Left kidney (tissue), 2 donors: ENCODE measurements around the gene PTMS. TPM values are rescaled to one million over a fixed set of nuclear protein-coding genes. Genes with fewer than 3 reads are reported as not detected.
A peak's percentile ranks its signal among the peaks of the same experiment; 100 is the strongest.

ENCODE experiments used
- DNase-seq: peaks from one replicate; pipeline ENCODE4 v3.0.0-alpha.2; 2013
- polyA plus RNA-seq: library from polyadenylated mRNA; unstranded; fragments of 120-200 nt; gene quantifications from one replicate; pipeline ENCODE4 v1.2.1, GENCODE V29; 2013; ENCODE audit not compliant: insufficient read length

PTMS gene
- polyA plus RNA-seq, 1 donor = 460 TPM

- no peak for DNase-seq
Observed at GRCh38 chr12:6787309-6787708, 21.1 kb downstream of the PTMS start.

- DNase-seq = peak; percentile 13
Observed at GRCh38 chr12:6788972-6789924, 23.1 kb downstream of the PTMS start, which contains the start of gene CD4. Gene CD4, plus strand, starts transcription at chr12:6789528. Its CDS starts 10,611 bp downstream, at chr12:6800139.

GRCh38 chr12:6790496-6791150, 24.5 kb downstream of the PTMS start:
- DNase-seq = no peak

- DNase-seq = no peak
Observed at GRCh38 chr12:6791931-6792520, 25.9 kb downstream of the PTMS start.

- peak; percentile 41 for DNase-seq
Observed at GRCh38 chr12:6792522-6793201, 26.5 kb downstream of the PTMS start.

- no peak for DNase-seq
Observed at GRCh38 chr12:6795088-6795487, 28.9 kb downstream of the PTMS start.

- DNase-seq = no peak
Observed at GRCh38 chr12:6796576-6796975, 30.4 kb downstream of the PTMS start.

- no peak for DNase-seq
Observed at GRCh38 chr12:6799147-6799546, 33.0 kb downstream of the PTMS start.

- no peak for DNase-seq
Observed at GRCh38 chr12:6807170-6807569, 41.0 kb downstream of the PTMS start.

- DNase-seq = no peak
Observed at GRCh38 chr12:6809056-6809455, 42.9 kb downstream of the PTMS start.

GRCh38 chr12:6810758-6811157, 44.6 kb downstream of the PTMS start:
- DNase-seq = no peak

- no peak for DNase-seq
Observed at GRCh38 chr12:6813363-6813762, 47.2 kb downstream of the PTMS start.

- no peak for DNase-seq
Observed at GRCh38 chr12:6816598-6816997, 50.4 kb downstream of the PTMS start.

GRCh38 chr12:6817098-6817497, 50.9 kb downstream of the PTMS start:
- DNase-seq = no peak

GRCh38 chr12:6817662-6818157, 51.5 kb downstream of the PTMS start:
- DNase-seq = no peak

- DNase-seq = no peak
Observed at GRCh38 chr12:6818222-6818621, 52.1 kb downstream of the PTMS start.

GRCh38 chr12:6818645-6819044, 52.5 kb downstream of the PTMS start:
- DNase-seq = no peak

GRCh38 chr12:6819106-6820030, 53.2 kb downstream of the PTMS start:
- DNase-seq = no peak

GRCh38 chr12:6820166-6820565, 54.0 kb downstream of the PTMS start:
- DNase-seq = no peak
